Measurements from ENCODE around the gene ITGA8. TPM values are rescaled to one million over a fixed set of nuclear protein-coding genes. Genes with fewer than 3 reads are reported as not detected.

Gene ITGA8
- total and polyA plus RNA-seq, 7 donors = 0.46 to 5.7 (median 0.81) TPM

- no peak for TF ChIP-seq POLR2AphosphoS5 (IDR thresholded peaks at IDR 0.05)
- TF ChIP-seq EP300 (IDR thresholded peaks at IDR 0.05) = no peak
- TF ChIP-seq CTCF (IDR thresholded peaks at IDR 0.05) = no peak
- TF ChIP-seq POLR2A (IDR thresholded peaks at IDR 0.05) = no peak
- no peak for DNase-seq
- intact Hi-C loops (cut with DNase I) = no loop called here
- H3K27me3 ChIP-seq = peaks cover 0 to 3% (median 0%) of the 10 kb centered on the region in 3 donors
- no peak overlapping the region for H3K27ac ChIP-seq
- no peak overlapping the region for H3K4me3 ChIP-seq
- 55 to 62% methylated on average over 4 of the region's 4 CpGs for WGBS, 2 donors
- H3K4me1 ChIP-seq = no peaks in the 10 kb centered on the region
- no peaks in the 10 kb centered on the region for H3K36me3 ChIP-seq
- no peaks in the 10 kb centered on the region for H3K9me3 ChIP-seq
Measured at GRCh38 chr10:15486404-15486803, 233.3 kb downstream of the ITGA8 start.

- no peaks in the 10 kb centered on the region for H3K9me3 ChIP-seq
- 67 to 78% methylated on average over 5 of the region's 5 CpGs for WGBS, 2 donors
- TF ChIP-seq POLR2A (IDR thresholded peaks at IDR 0.05) (no peak), EP300 (IDR thresholded peaks at IDR 0.05) (no peak)
- H3K4me3 ChIP-seq = no peak overlapping the region
- H3K27ac ChIP-seq = no peak overlapping the region
- no peaks in the 10 kb centered on the region for H3K36me3 ChIP-seq
- no peaks in the 10 kb centered on the region for H3K4me1 ChIP-seq
- intact Hi-C loops (cut with DNase I) = no loop called here
- no peak for DNase-seq
- H3K27me3 ChIP-seq = peaks cover 0 to 3% (median 0%) of the 10 kb centered on the region in 3 donors
Measured at GRCh38 chr10:15485684-15486316, 233.9 kb downstream of the ITGA8 start.

GRCh38 chr10:15485027-15485426, 234.7 kb downstream of the ITGA8 start:
- 36 to 48% methylated on average over 3 of the region's 3 CpGs for WGBS, 2 donors
- no peak overlapping the region for H3K27ac ChIP-seq
- DNase-seq = no peak
- H3K4me1 ChIP-seq = no peaks in the 10 kb centered on the region
- intact Hi-C loops (cut with DNase I) = no loop called here
- no peak for TF ChIP-seq EP300 (IDR thresholded peaks at IDR 0.05)
- TF ChIP-seq POLR2A (IDR thresholded peaks at IDR 0.05) = no peak
- no peak for TF ChIP-seq POLR2AphosphoS5 (IDR thresholded peaks at IDR 0.05)
- no peak for TF ChIP-seq CTCF (IDR thresholded peaks at IDR 0.05)
- H3K9me3 ChIP-seq = no peaks in the 10 kb centered on the region
- no peaks in the 10 kb centered on the region for H3K36me3 ChIP-seq
- H3K27me3 ChIP-seq = peaks cover 0 to 3% (median 0%) of the 10 kb centered on the region in 3 donors
- H3K4me3 ChIP-seq = no peak overlapping the region

- Histone ChIP-seq H3K36me3 (no peaks in the 10 kb centered on the region), H3K9me3 (no peaks in the 10 kb centered on the region), H3K27me3 (peaks cover 0 to 3% (median 0%) of the 10 kb centered on the region in 3 donors), H3K4me3 (no peak overlapping the region), H3K4me1 (no peaks in the 10 kb centered on the region), H3K27ac (no peak overlapping the region)
- TF ChIP-seq POLR2A (IDR thresholded peaks at IDR 0.05) = no peak
- TF ChIP-seq POLR2AphosphoS5 (IDR thresholded peaks at IDR 0.05) = no peak
- TF ChIP-seq CTCF (IDR thresholded peaks at IDR 0.05) = no peak
- TF ChIP-seq EP300 (IDR thresholded peaks at IDR 0.05) = no peak
- no peak for DNase-seq
- 78 to 80% methylated on average over 3 of the region's 3 CpGs for WGBS, 2 donors
- intact Hi-C loops (cut with DNase I) = no loop called here
Measured at GRCh38 chr10:15484128-15484527, 235.6 kb downstream of the ITGA8 start.

GRCh38 chr10:15483215-15484075, 236.3 kb downstream of the ITGA8 start:
- intact Hi-C loops (cut with DNase I) = no loop called here
- DNase-seq = no peak
- H3K27me3 ChIP-seq = peaks cover 0 to 3% (median 0%) of the 10 kb centered on the region in 3 donors
- no peaks in the 10 kb centered on the region for H3K9me3 ChIP-seq
- WGBS, 2 donors = 74 to 85% methylated on average over 14 of the region's 14 CpGs
- TF ChIP-seq EP300 (IDR thresholded peaks at IDR 0.05) = no peak
- no peak for TF ChIP-seq POLR2AphosphoS5 (IDR thresholded peaks at IDR 0.05)
- no peak for TF ChIP-seq POLR2A (IDR thresholded peaks at IDR 0.05)
- no peak for TF ChIP-seq CTCF (IDR thresholded peaks at IDR 0.05)
- no peaks in the 10 kb centered on the region for H3K36me3 ChIP-seq
- no peak overlapping the region for H3K4me3 ChIP-seq
- no peak overlapping the region for H3K27ac ChIP-seq
- no peaks in the 10 kb centered on the region for H3K4me1 ChIP-seq
